GM21576 (cell line): ENCODE measurements around the gene CNTNAP2.
"Not testable (repeated sequence)": the region's sequence is repeated elsewhere in the genome, so short reads cannot be mapped to it uniquely, and the experiment has no call there.

Experiments used
- ATAC-seq: cut with Tn5 transposase; IDR thresholded peaks from one replicate; pipeline ENCODE4 v1.9.1; 2021; ENCODE audit warnings: mild to moderate bottlenecking, moderate library complexity; ENCODE audit not compliant: unreplicated experiment

CNTNAP2 gene

DNA sequence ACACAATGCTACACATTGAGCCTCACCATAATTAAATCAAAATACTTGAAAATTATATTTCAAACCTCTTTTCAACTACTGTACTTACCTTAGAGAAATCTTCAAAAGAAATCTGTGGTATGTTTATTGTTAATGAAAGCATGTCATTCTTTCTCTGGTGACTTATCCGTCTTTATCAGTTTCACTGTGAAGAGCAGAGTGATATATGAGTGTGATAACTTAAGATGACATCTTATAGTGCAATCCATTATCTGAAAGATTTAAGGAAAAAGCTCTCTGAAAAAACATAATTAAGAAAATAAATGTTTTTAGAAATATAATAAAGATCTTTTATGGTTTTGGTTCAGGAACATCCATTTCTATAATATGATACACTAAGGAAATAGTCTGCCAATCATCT, 1562.3 kb downstream of the CNTNAP2 start:
- ATAC-seq: no peak

GRCh38 chr7:147681530-147681929, 1564.9 kb downstream of the CNTNAP2 start:
- ATAC-seq: no peak

DNA sequence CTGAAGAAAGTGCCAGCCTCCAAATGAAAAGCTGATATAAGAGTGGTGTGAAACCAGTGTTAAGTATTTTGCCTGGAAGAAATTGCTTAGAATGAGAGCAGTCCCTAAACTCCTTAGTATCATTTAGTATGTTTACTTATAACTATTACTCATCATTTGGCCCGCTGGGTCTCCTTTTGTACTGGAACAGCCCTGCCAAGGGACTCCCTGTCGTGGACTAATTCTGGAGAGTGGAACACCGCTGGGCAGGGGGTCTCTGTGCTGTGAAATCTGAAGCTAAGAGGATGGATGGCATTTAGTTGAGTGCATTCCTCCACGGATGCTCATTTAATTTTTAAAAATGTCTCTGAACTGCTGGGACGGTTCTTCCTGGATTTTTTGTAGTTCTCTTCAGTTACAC, 1584.1 kb downstream of the CNTNAP2 start:
- ATAC-seq: no peak

GRCh38 chr7:147707926-147708325, 1591.3 kb downstream of the CNTNAP2 start:
- ATAC-seq: no peak

GRCh38 chr7:147708871-147709270, 1592.3 kb downstream of the CNTNAP2 start:
- ATAC-seq: no peak

DNA sequence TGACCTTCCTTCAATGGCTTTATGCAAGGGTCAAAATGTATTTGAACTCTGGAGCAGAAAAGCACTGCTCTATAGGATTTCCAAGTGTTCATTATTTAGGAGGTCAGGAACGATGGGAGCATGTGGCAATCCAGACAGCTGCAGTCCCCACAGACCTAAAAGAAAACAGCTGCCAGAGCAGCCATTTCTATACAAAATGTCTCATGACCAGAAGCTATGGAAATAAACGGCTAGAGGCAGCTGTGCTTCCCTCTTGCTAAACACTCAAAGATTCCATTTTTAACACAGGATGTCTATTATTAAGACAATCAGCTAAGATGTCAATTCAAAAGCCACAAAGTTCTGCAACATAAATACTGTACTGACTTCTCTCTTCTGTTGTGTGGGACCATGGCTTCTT, 1594.8 kb downstream of the CNTNAP2 start:
- ATAC-seq: no peak

DNA sequence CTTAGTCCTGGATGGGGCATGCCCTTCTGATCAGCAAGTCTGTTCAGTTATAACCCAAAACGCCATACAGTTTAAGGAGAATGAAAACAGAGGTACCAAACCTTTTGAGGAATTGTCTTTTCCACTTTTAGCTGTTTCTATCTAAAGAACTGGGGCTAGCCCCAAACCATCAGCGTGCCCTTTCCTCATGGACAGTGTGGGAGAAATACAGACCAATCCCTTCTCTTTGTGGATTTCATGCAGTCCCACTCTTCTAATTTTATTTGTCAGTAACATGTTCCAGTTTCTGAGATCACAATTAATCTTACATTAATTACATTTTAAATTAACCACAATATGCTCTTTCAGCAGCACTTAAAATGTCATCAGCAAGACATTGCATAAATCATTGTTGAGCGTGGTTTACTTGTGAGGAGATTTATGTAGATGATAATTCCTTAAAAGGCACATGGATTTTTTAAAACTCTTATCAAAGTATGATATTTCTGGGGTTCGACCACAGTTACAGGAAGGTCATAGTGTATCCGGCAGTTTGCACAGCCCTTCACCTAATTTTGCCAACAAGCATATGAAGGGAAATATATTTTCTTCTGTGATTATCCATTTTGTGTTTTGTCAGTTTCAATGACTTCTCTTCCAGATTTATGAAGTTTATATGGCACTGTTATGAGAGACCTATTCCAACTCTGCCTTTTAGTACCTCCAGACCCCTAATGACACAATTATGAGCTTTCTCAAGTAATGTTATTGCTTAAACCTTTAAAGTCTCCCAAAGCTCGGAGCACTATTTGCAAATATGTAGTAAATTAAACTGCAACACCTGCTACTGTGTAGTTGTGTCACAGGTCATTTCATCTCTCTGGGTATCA, 1605.6 kb downstream of the CNTNAP2 start:
- no peak for ATAC-seq

- no peak for ATAC-seq
These were observed 1606.9 kb downstream of the CNTNAP2 start for GRCh38 chr7:147723536-147723935.

DNA sequence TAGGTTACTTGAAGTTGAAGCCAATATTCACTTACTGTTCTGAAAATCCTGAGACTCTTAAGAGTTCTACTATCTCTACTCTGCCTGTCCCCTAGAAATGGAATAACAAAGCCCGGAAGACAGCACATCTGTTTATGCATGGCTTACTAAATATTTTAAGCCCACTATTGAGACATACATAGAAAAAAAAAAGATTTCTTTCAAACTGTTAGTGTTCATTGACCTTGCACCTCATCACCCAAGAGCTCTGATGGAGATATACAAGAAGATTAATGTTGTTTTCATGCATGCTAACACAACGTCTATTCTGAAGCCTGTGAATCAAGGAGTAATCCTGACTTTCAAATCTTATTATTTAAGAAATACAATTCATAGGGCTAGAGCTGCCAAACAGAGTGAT, 1614.7 kb downstream of the CNTNAP2 start:
- ATAC-seq: no peak

GRCh38 chr7:147737559-147738214, 1621.1 kb downstream of the CNTNAP2 start:
- not testable (repeated sequence) for ATAC-seq

GRCh38 chr7:147742301-147742700, 1625.7 kb downstream of the CNTNAP2 start:
- ATAC-seq: no peak

DNA sequence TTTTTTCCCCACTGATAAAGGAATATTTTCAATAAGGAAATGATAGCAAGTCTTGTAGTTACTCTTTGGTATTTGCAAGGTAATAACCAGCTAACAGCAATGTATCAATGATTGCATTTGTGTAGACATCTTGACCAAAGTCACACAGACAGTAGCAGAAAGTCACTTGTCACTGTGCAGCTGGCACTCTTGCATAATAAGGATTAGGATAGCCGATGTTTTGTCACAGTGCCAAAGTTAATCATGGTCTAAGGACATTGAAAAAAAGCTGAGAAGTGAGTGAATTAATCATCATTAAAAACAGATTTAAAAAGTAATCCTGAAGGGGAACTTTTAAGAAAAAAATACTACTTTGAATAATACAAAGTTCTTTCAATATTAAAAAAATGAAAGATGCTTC, 1639.7 kb downstream of the CNTNAP2 start:
- no peak for ATAC-seq

- no peak for ATAC-seq
These were observed 1642.8 kb downstream of the CNTNAP2 start for GRCh38 chr7:147759327-147759943.

- ATAC-seq: no peak
These were observed 1648.7 kb downstream of the CNTNAP2 start for GRCh38 chr7:147765301-147765700.

- no peak for ATAC-seq
These were observed 1654.7 kb downstream of the CNTNAP2 start for GRCh38 chr7:147771344-147771743.

GRCh38 chr7:147774461-147774860, 1657.9 kb downstream of the CNTNAP2 start:
- ATAC-seq: no peak

- no peak for ATAC-seq
These were observed 1659.1 kb downstream of the CNTNAP2 start for GRCh38 chr7:147775516-147776284.

DNA sequence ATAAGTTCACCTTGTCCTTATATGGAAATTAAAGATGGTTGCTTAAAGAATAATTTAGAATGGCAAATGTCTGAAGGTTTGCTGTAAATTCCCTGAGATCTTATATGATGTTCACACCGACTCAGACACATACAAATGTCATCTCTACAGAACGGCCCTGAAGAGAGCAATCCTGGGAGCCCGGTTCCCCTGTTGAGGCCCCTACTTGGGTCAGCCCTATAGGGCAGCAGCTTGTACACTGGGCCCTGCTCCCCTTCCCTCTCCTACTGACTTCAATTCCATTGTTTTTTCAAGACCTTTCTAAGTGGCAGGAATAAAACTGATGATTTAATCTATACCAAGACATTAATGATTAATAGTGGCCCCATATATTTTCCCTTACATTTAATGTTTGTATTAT, 1660.7 kb downstream of the CNTNAP2 start:
- ATAC-seq: no peak

GRCh38 chr7:147779949-147780348, 1663.3 kb downstream of the CNTNAP2 start:
- ATAC-seq: no peak

GRCh38 chr7:147796581-147796980, 1680.0 kb downstream of the CNTNAP2 start:
- ATAC-seq: no peak

GRCh38 chr7:147798001-147798400, 1681.4 kb downstream of the CNTNAP2 start:
- ATAC-seq: no peak
